CD14-positive monocyte (primary cell): ENCODE data around the gene ZNF133. TPM values are rescaled to one million over a fixed set of nuclear protein-coding genes. Genes with fewer than 3 reads are reported as not detected.

Experiments
- DNase-seq, 3 donors: peaks; one replicate each; pipeline ENCODE4 v3.0.0-alpha.2; 2011 to 2022
- H2AFZ ChIP-seq: 2 replicates; pipeline ENCODE4 v1.6.0; 2012; ENCODE audit warnings: mild to moderate bottlenecking, low read depth, low read length, inconsistent platforms; ENCODE audit not compliant: insufficient read depth, poor library complexity, severe bottlenecking
- H3K27ac ChIP-seq, 2 donors: 1 replicate in 1 of 2; 2 replicates in 1 of 2; pipeline ENCODE4 v1.5.1; 2012 to 2013; ENCODE audit warnings: low read length in 2 of 2, control low read depth in 1 of 2, inconsistent platforms in 1 of 2, low read depth in 1 of 2, mild to moderate bottlenecking in 1 of 2
- H3K27me3 ChIP-seq, 2 donors: one replicate each; pipeline versions ENCODE4 v1.6.0 to v1.6.1; 2011 to 2013; ENCODE audit warnings: low read length in 2 of 2; ENCODE audit not compliant: control insufficient read depth in 2 of 2, insufficient read depth in 2 of 2
- H3K36me3 ChIP-seq, 2 donors: replicated peaks in 1 of 2; 1 replicate in 1 of 2; 2 replicates in 1 of 2; pipeline versions ENCODE4 v1.5.1 to v1.6.1; 2012 to 2013; ENCODE audit warnings: low read length in 2 of 2, control low read depth in 1 of 2, inconsistent platforms in 1 of 2, mild to moderate bottlenecking in 1 of 2; ENCODE audit not compliant: insufficient read depth in 2 of 2, control insufficient read depth in 1 of 2
- H3K4me1 ChIP-seq, 2 donors: 1 replicate in 1 of 2; 2 replicates in 1 of 2; pipeline versions ENCODE4 v1.5.1 to v1.6.1; 2012 to 2013; ENCODE audit warnings: low read length in 2 of 2, control low read depth in 1 of 2, inconsistent platforms in 1 of 2, mild to moderate bottlenecking in 1 of 2, moderate library complexity in 1 of 2; ENCODE audit not compliant: insufficient read depth in 2 of 2, control insufficient read depth in 1 of 2
- H3K4me2 ChIP-seq: replicated peaks from 2 replicates; pipeline ENCODE3; 2012; ENCODE audit warnings: low read length, moderate library complexity, mild to moderate bottlenecking; ENCODE audit not compliant: poor library complexity, severe bottlenecking; ENCODE audit errors: extremely low read depth
- H3K4me3 ChIP-seq, 3 experiments: fragments of 200-600 bp in 1 of 3; sonication (generic) in 1 of 3; replicated peaks in 1 of 3; 1 replicate in 2 of 3; 2 replicates in 1 of 3; pipeline ENCODE4 v1.5.1; 2011 to 2013; ENCODE audit warnings: low read length in 3 of 3, mild to moderate bottlenecking in 3 of 3, control low read depth in 2 of 3, low read depth in 2 of 3, inconsistent platforms in 1 of 3, moderate library complexity in 1 of 3
- H3K79me2 ChIP-seq: 2 replicates; pipeline ENCODE4 v1.6.0; 2012; ENCODE audit warnings: mild to moderate bottlenecking, control low read depth, inconsistent platforms, low read length, moderate library complexity; ENCODE audit not compliant: insufficient read depth
- H3K9ac ChIP-seq: 2 replicates; pipeline ENCODE4 v1.6.0; 2017; ENCODE audit warnings: low read length, mild to moderate bottlenecking; ENCODE audit not compliant: insufficient read depth, poor library complexity, severe bottlenecking
- H3K9me3 ChIP-seq, 2 donors: replicated peaks in 1 of 2; 1 replicate in 1 of 2; 2 replicates in 1 of 2; pipeline versions ENCODE4 v1.5.1 to v1.6.1; 2012 to 2013; ENCODE audit warnings: low read length in 2 of 2, control low read depth in 1 of 2; ENCODE audit not compliant: control insufficient read depth in 1 of 2, insufficient read depth in 1 of 2
- H4K20me1 ChIP-seq: 2 replicates; pipeline ENCODE4 v1.6.0; 2012; ENCODE audit warnings: mild to moderate bottlenecking, low read length, control low read depth, moderate library complexity; ENCODE audit not compliant: insufficient read depth
- H3K27ac Mint-ChIP-seq, 7 donors: one replicate each; pipeline ENCODE4 v1.8.0; 2020; ENCODE audit warnings: mild to moderate bottlenecking in 7 of 7, mixed read lengths in 7 of 7, moderate library complexity in 6 of 7, inconsistent platforms in 2 of 7
- H3K27me3 Mint-ChIP-seq, 3 donors: one replicate each; pipeline ENCODE4 v1.8.0; 2021 to 2022; ENCODE audit warnings: low read depth in 3 of 3, mild to moderate bottlenecking in 3 of 3, mixed read lengths in 3 of 3, moderate library complexity in 3 of 3, inconsistent platforms in 1 of 3
- H3K36me3 Mint-ChIP-seq, 2 donors: one replicate each; pipeline ENCODE4 v1.8.0; 2020; ENCODE audit warnings: mixed read lengths in 2 of 2, inconsistent platforms in 1 of 2, mild to moderate bottlenecking in 1 of 2
- H3K4me1 Mint-ChIP-seq: one replicate; pipeline ENCODE4 v1.8.0; 2020; ENCODE audit warnings: mild to moderate bottlenecking, mixed read lengths
- H3K4me3 Mint-ChIP-seq, 2 donors: one replicate each; pipeline ENCODE4 v1.8.0; 2020; ENCODE audit warnings: mild to moderate bottlenecking in 2 of 2, mixed read lengths in 2 of 2, moderate library complexity in 1 of 2
- H3K9me3 Mint-ChIP-seq, 7 donors: one replicate each; pipeline ENCODE4 v1.8.0; 2020 to 2022; ENCODE audit warnings: mixed read lengths in 7 of 7, mild to moderate bottlenecking in 6 of 7, moderate library complexity in 6 of 7, inconsistent platforms in 2 of 7
- WGBS: methylation state at CpG from one replicate; pipeline ENCODE4 v1.1.5; 2013; ENCODE audit warnings: missing lambda C conversion rate; ENCODE audit not compliant: insufficient coverage; 5-methylcytosine and 5-hydroxymethylcytosine counted together
- intact Hi-C, 2 donors: fragments of 100-400 bp; cut with micrococcal nuclease; formaldehyde crosslinking; loops; one replicate each; pipeline versions ENCODE4 v1.15.0 to v1.15.1; 2023
- polyA plus RNA-seq, 3 donors: library from polyadenylated mRNA; depleted of rRNA in 1 of 3; unstranded in 2 of 3; stranded (reverse) in 1 of 3; fragments of 300-500 nt in 2 of 3; fragments of >200 nt in 1 of 3; fragmentation: Illumina TruSeq in 2 of 3; gene quantifications; 1 replicate in 2 of 3; 2 replicates in 1 of 3; pipeline ENCODE4 v1.2.3, GENCODE V29; 2012 to 2021
- TF ChIP-seq, protein P1 (sequence below): fragments of 200-600 bp; IDR thresholded peaks from one replicate; pipeline ENCODE4 v1.8.0; 2022; ENCODE audit warnings: antibody characterized with exemption, mild to moderate bottlenecking

ZNF133 gene
- polyA plus RNA-seq, 3 donors: 1.7 to 9.7 (median 3.4) TPM

DNA sequence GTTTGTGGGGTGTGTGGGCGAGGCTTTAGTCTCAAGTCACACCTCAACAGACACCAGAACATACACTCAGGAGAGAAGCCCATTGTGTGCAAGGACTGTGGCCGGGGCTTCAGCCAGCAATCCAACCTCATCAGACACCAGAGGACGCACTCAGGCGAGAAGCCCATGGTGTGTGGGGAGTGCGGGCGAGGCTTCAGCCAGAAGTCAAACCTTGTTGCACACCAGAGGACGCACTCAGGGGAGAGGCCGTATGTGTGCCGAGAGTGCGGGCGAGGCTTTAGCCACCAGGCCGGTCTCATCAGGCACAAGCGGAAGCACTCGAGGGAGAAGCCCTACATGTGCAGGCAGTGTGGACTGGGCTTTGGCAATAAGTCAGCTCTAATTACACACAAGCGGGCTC, 27.8 kb downstream of the ZNF133 start:
- Histone ChIP-seq H2AFZ (no peak overlapping the region), H3K4me1 (no peaks in the 10 kb centered on the region), H3K4me3 (no peak overlapping the region), H3K36me3 (peaks cover 16 to 36% of the 10 kb centered on the region in 2 donors), H3K79me2 (no peaks in the 10 kb centered on the region), H3K27me3 (no peaks in the 10 kb centered on the region), H3K27ac (no peak overlapping the region), H3K9ac (no peak overlapping the region), H4K20me1 (no peaks in the 10 kb centered on the region), H3K9me3 (no peaks in the 10 kb centered on the region), H3K4me2 (no peak overlapping the region)
- H3K4me1 Mint-ChIP-seq: no peaks in the 10 kb centered on the region
- intact Hi-C loops: no loop called here
- peaks cover 33% of the 10 kb centered on the region in 2 donors for H3K36me3 Mint-ChIP-seq
- 99% methylated on average over 9 of the region's 15 CpGs for WGBS
- H3K27me3 Mint-ChIP-seq: peaks cover 0 to 2% (median 0%) of the 10 kb centered on the region in 3 donors
- TF ChIP-seq, protein P1, sequence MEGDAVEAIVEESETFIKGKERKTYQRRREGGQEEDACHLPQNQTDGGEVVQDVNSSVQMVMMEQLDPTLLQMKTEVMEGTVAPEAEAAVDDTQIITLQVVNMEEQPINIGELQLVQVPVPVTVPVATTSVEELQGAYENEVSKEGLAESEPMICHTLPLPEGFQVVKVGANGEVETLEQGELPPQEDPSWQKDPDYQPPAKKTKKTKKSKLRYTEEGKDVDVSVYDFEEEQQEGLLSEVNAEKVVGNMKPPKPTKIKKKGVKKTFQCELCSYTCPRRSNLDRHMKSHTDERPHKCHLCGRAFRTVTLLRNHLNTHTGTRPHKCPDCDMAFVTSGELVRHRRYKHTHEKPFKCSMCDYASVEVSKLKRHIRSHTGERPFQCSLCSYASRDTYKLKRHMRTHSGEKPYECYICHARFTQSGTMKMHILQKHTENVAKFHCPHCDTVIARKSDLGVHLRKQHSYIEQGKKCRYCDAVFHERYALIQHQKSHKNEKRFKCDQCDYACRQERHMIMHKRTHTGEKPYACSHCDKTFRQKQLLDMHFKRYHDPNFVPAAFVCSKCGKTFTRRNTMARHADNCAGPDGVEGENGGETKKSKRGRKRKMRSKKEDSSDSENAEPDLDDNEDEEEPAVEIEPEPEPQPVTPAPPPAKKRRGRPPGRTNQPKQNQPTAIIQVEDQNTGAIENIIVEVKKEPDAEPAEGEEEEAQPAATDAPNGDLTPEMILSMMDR: no peak
- no peak overlapping the region for H3K4me3 Mint-ChIP-seq
- no peak overlapping the region for H3K27ac Mint-ChIP-seq
- no peak for DNase-seq
- H3K9me3 Mint-ChIP-seq: peaks cover 0 to 1% (median 0%) of the 10 kb centered on the region in 7 donors

DNA sequence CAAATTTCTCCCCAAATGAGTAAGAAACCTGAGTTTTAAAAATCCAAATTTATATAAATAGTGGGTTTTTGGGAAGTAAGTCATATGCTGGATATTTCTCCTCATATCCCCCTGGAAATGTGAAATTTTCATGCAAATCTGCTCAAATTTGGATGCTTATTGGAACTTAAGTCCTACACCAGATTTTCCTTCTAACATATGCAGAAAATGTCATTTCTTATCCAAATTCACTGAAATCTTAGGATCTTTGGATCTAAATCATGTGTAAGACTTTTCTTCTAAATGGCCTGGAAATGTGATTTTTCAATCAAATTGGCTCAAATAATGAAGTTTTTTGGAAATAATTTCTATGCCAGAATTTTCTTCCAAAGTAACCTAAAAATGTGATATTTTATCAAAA, 33.0 kb downstream of the ZNF133 start:
- H3K79me2 ChIP-seq: no peaks in the 10 kb centered on the region
- intact Hi-C loops: no loop called here
- TF ChIP-seq, protein P1: no peak
- H3K9me3 Mint-ChIP-seq: no peaks in the 10 kb centered on the region
- no peak overlapping the region for H3K4me3 ChIP-seq
- H3K9me3 ChIP-seq: no peaks in the 10 kb centered on the region
- H3K27me3 ChIP-seq: no peaks in the 10 kb centered on the region
- no peak overlapping the region for H3K27ac ChIP-seq
- no peak for DNase-seq
- H3K4me1 Mint-ChIP-seq: peaks cover 2% of the 10 kb centered on the region
- no peak overlapping the region for H3K4me2 ChIP-seq
- no peak overlapping the region for H2AFZ ChIP-seq
- peaks cover 0 to 2% (median 0%) of the 10 kb centered on the region in 3 donors for H3K27me3 Mint-ChIP-seq
- no peak overlapping the region for H3K27ac Mint-ChIP-seq
- peaks cover 4 to 12% of the 10 kb centered on the region in 2 donors for H3K36me3 ChIP-seq
- H3K36me3 Mint-ChIP-seq: peaks cover 6 to 10% of the 10 kb centered on the region in 2 donors
- no peak overlapping the region for H3K9ac ChIP-seq
- H3K4me3 Mint-ChIP-seq: no peak overlapping the region
- H3K4me1 ChIP-seq: peaks cover 4 to 5% of the 10 kb centered on the region in 2 donors
- H4K20me1 ChIP-seq: no peaks in the 10 kb centered on the region
